ENCODE data around the gene ALG9.

ALG9 gene

GRCh38 chr11:111834432-111835163, 36.8 kb downstream of the ALG9 start:
- no peak for DNase-seq

GRCh38 chr11:111833524-111833923, 37.9 kb downstream of the ALG9 start:
- DNase-seq, result no peak

GRCh38 chr11:111829185-111829968, 42.0 kb downstream of the ALG9 start:
- no peak for DNase-seq

- DNase-seq, result no peak
These were observed 44.9 kb downstream of the ALG9 start for GRCh38 chr11:111826322-111826950.

- no peak for DNase-seq
These were observed 47.8 kb downstream of the ALG9 start for GRCh38 chr11:111823629-111824028.

- no peak for DNase-seq
These were observed 48.2 kb downstream of the ALG9 start for GRCh38 chr11:111823131-111823530.

- DNase-seq, result no peak
These were observed 51.5 kb downstream of the ALG9 start for GRCh38 chr11:111819829-111820237.

GRCh38 chr11:111819161-111819828, 52.1 kb downstream of the ALG9 start:
- DNase-seq, result no peak

- no peak for DNase-seq
These were observed 55.9 kb downstream of the ALG9 start for GRCh38 chr11:111815489-111815888.

- DNase-seq, result no peak
These were observed 56.6 kb downstream of the ALG9 start for GRCh38 chr11:111814557-111815320.

- DNase-seq, result no peak
These were observed 57.3 kb downstream of the ALG9 start for GRCh38 chr11:111814106-111814505.

- DNase-seq, result no peak
These were observed 59.2 kb downstream of the ALG9 start for GRCh38 chr11:111812211-111812610.

GRCh38 chr11:111811445-111811844, 59.9 kb downstream of the ALG9 start:
- no peak for DNase-seq

- no peak for DNase-seq
These were observed 62.5 kb downstream of the ALG9 start for GRCh38 chr11:111808834-111809233.

GRCh38 chr11:111808063-111808588, 63.3 kb downstream of the ALG9 start:
- no peak for DNase-seq

- DNase-seq, result no peak
These were observed 64.3 kb downstream of the ALG9 start for GRCh38 chr11:111807076-111807475.

- DNase-seq, result no peak
These were observed 70.2 kb downstream of the ALG9 start for GRCh38 chr11:111801135-111801534.

GRCh38 chr11:111798279-111798678, 73.1 kb downstream of the ALG9 start:
- DNase-seq, result no peak

- no peak for DNase-seq
These were observed 74.2 kb downstream of the ALG9 start for GRCh38 chr11:111797145-111797581.

- DNase-seq, result no peak
These were observed 74.7 kb downstream of the ALG9 start for GRCh38 chr11:111796696-111797095.

- DNase-seq, result no peak
These were observed 75.9 kb downstream of the ALG9 start for GRCh38 chr11:111795334-111795985.

- DNase-seq, result no peak
These were observed 77.5 kb downstream of the ALG9 start for GRCh38 chr11:111793863-111794262.

Data from DMS153 (cell line).